NCI-H345 treated with DMSO at 0.1 percent for 48 hours (cell line): Measurements from ENCODE around the gene TMEM220.
"Not testable (repeated sequence)": the region's sequence is repeated elsewhere in the genome, so short reads cannot be mapped to it uniquely, and the experiment has no call there.

ENCODE experiments used
- DNase-seq: peaks from one replicate; lab custom pipeline; 2025; ENCODE audit not compliant: unreplicated experiment; lab: John Stamatoyannopoulos, UW

The TMEM220 gene

GRCh38 chr17:10730247-10730646 is 424 bp upstream of the TMEM220 start:
- DNase-seq = not testable (repeated sequence)

DNA sequence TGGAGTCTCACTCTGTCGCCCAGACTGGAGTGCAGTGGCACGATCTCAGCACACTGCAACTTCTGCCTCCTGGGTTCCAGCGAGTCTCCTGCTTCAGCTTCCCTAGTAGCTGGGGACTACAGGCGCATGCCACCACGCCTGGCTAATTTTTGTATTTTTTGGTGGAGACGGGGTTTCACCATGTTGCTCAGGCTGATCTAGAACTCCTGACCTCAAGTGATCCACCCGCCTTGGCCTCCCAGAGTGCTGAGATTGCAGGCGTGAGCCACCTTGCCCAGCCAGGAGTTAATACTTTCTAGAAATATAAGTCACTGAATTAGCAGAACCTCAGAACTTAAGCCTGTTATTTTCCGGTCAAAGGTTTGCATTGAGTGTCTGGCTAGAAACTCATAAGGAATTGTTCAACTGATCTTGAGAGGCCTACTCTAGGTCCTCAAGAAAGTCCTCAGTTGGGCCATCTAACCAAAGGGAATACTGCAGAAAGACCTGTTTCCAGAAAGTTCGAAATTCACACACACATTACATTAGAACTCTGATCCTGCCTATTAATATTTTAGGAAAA is 1.4 kb downstream of the TMEM220 start:
- no peak for DNase-seq

- no peak for DNase-seq
These were observed 2.6 kb downstream of the TMEM220 start for GRCh38 chr17:10727192-10727591.

DNA sequence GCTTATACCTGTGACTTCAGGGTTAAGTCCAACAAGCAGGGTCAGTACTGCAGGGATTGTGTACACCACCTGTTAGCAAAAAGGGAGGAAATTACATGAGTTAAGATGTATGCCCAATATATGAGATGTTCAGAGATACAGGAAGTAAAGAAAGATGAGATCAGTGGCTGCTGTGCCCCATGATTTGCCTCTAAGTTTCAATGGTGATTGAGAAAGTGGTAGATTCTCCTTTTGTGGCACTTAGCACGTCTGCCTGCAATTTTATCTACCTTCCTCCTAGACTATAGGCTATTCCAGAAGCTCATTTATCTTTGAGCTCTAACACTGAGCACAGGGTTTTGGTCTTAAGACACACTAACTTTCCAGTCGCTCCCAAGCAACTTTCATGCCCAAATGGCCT is 3.6 kb downstream of the TMEM220 start:
- DNase-seq = no peak

DNA sequence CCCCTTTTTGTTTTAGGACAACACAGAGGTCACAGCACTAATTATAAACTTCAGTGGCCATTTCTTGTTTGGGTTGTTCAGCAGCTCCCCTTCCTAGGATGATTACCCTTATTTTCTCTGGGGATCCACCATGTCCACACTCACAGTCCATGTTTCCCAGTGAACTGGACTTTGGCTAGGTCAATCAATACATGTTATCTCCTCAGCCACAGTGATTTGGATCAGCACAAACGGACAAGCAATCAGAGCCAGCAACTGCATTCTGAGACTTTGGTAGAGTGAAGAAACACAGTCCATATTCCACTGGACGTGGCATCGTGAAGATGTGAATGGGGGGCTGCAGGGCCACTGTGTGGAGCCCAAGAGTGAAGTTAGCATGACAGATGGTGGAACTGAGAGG is 4.6 kb downstream of the TMEM220 start:
- no peak for DNase-seq

DNA sequence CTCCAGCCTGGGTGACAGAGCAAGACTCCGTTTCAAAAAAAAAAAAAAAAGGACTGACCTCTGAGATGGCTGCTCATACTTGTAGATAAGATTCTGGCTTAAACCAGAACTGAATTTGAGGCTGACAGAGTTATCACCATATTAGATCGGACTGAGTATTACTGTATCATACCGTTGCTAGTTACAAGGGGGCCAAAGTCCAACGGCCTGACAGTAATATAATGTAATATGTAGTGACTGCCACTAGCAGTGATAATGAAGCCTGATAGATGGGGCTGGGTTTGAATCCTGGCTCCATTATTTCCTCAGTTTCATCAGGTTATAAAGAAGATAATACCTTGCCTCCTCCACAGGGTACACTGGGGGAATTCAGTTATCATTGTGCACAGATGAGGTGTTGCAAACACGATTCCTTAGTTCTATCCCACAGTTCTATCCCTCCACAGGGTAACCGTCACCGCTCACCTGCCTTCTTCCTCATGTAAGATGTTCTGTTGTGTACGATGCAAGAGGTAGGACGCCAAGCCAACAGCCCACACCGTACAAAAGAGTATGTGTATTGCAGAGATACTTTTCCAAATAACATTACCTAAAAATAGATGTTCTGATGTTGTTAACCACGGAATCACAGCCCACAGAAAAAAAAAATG is 5.2 kb downstream of the TMEM220 start:
- DNase-seq = no peak

- DNase-seq = no peak
These were observed 11.3 kb downstream of the TMEM220 start for GRCh38 chr17:10718547-10718946.

- DNase-seq = no peak
These were observed 13.6 kb downstream of the TMEM220 start for GRCh38 chr17:10716218-10716617.

GRCh38 chr17:10713318-10713717 is 16.5 kb downstream of the TMEM220 start:
- DNase-seq = no peak

- DNase-seq = no peak
These were observed 24.1 kb downstream of the TMEM220 start for GRCh38 chr17:10705727-10706126.

- no peak for DNase-seq
These were observed 27.2 kb downstream of the TMEM220 start for GRCh38 chr17:10702574-10702973.

DNA sequence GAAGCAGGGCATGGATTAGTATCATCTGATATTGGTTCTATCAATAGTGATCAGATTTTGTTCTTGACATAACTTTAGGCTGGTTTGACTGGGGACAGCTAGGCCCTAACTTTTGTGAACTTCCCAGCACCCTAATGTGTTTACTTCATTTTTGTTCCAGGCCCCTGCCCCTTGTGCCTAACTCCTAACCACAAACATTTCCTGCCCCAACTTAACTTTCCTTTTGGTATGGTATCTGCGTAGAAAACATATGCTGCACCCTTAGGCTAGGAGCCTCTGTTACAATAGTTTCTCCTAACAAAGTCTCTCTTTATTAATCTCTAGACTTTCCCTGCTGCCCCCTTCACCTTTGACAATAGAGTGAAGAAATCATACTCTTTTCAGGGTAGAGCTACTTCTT is 30.0 kb downstream of the TMEM220 start:
- no peak for DNase-seq

DNA sequence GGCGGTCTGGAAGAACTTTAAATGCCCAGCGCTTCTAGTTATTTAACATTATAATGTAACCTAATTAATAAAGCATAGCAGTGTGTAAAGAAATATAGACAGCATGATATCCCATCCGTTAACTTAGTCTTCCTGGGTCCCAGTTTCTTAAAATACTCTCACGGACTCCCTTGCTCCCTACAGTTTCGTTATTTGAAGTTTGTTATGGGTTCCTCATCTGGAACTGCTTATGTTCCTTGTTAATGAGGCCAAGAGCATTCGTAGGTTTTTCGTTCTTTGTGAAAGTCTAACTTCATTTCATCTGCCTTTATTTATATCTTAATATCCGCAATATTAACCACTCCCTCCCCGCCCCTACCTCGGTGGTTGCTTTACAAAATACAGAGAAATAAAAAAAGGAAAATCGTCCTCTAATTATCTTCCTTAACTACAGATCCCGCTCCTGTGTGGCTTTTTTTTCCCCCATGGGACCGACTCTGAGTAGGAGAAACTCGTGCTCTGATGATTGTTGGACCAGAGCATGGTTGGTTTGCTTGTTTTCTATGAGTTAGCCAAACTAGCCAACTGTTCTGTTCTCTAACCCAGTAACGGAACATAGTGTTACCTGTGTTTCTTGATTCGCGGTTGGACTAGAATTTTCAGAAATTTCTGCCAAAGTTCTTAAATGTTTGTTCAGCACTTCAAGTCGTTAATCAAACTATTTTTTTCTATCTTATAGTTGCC is 31.6 kb downstream of the TMEM220 start:
- no peak for DNase-seq

DNA sequence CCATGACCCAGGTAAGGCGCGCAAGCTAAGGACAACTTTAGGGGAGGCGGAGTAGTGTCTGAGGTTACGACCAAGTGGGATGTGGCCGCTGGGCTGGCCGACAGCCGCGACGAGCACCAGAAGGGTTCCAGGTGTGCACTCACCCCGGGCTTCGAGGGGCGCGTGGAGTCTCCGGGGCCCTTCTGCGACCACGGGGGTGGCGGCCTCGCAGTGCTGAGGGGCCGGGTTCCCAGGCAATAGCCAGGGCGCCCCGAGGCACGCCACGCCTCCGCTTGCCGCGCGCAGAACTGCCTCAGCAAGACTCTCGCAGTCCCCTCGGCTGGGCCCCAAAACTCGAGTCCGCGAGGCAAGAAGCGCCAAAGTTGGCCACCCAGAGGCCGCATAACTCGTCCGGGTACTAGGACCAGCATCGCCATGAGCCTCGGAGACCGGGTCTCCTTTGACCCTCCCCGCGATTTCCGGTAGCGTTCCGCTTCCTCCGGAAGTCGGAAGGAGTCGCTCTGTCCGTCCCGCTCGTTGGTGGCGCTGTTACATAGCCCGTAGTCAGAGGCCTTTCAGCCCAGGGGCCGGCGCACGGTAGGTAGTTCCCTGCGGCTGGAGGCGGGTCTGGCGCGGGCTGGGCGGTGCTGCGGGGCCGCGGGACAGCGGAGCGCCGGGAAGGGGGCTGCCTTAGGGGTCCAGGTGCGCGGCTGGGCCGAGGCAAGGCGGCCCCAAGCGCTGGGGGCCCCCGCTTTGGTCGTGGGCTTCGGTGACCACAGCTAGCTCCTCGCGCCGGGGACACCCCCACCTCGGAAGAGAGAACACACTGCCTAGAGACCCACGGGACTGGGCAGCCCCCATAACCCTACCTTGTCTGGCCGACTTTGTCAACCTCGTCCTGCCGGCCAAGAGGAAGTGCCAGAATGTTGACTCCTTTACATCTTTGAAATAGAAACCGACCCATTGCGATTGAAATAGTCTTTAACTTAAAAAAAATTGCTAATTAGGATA is 32.4 kb downstream of the TMEM220 start, which contains the start of the genes ADPRM and SCO1:
Gene ADPRM (plus strand): TSS at position 503 of the 990 bp plus-strand sequence. CDS start 7,333 bp downstream, outside the sequence.
Gene SCO1 (minus strand): TSS at position 442 of the 990 bp plus-strand sequence. CDS start 26 bp downstream, at position 416.
- DNase-seq = peak; percentile 49

- not testable (repeated sequence) for DNase-seq
These were observed 33.9 kb downstream of the TMEM220 start for GRCh38 chr17:10695875-10696407.

DNA sequence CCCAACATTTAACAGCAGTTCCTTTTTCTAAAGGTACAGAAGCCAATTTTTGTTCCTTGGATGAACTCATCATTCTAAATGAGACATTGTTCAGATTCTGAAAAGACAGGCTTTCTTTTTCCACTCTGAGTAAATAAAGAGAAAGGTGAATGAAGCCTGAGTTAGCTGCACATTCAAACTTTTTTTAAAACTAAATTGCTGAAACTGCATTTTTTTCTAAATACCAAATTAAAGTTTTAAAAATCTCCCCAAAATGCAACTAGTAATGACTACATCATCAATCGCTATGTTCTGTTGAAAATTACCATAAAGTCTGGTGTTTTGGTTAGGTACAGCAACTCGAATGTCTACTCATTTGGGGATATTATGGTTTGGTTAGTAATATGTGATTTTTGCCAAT is 42.3 kb downstream of the TMEM220 start:
- no peak for DNase-seq

DNA sequence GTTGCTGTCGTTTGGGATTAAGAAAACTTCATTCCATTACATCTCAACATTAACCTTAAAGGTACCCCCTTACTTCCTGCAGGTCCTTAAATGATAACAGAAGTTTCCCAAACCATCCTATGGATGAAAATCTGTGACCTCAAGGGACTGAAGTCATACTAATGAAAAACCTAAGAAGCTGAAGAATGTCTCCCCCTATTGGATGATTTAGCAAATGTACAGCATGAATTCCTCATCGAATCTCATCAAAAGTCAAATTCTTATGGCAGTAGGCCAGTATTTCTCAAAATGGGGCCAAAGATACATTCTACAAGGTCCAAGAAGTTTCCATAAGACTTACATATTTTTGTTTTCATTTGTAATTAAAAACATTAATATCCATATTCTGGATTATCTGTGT is 46.0 kb downstream of the TMEM220 start:
- DNase-seq = no peak

DNA sequence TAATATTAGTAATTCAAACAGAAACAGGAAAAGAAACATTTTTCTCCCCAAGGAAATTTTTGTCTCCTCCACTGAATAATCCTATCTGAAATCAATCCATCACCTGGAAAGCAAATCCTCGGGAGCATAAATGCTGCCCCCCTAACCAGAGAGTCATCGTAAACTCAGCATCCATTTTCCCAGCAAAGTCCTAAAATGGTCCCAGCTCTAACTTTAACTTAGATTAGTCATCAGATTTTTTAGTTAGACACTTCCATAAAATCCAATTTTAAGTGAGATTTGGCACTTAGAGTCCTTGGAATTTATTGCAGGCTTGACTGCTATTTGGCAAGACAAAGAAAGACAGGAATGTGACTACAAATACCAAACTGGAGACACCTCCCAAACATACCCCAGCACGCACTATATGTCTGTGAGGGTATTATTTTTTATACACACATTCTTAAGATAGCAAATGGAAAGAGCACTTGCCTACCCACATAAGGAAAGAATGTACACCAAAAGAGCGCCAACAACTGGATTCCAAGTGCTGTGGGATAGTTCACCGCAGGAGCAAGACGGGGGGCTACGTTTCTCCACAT is 47.9 kb downstream of the TMEM220 start:
- DNase-seq = no peak

DNA sequence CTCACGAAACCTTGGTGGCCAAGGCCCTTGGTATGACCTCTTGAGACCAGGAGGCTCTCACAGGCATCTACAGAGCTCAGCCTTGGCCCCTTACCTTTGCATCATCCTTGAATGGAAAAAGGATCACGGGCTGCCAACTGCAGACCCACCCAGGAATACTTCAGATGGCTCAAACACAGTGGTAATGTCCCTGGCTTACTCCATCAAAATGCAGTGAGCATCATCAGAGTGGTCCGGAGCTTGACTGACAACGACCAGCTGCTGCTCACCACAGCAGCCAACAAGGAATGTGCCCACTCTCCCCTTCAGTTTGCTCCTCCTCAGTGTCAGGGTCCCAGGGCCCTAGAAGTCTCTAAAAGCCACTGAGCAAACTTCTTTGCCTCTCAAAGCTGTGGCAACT is 55.1 kb downstream of the TMEM220 start:
- DNase-seq = no peak

GRCh38 chr17:10673312-10673711 is 56.5 kb downstream of the TMEM220 start:
- no peak for DNase-seq
